Mucosa of descending colon (tissue), 3 donors: Measurements from ENCODE around the gene CXXC4. TPM values are rescaled to one million over a fixed set of nuclear protein-coding genes. Genes with fewer than 3 reads are reported as not detected.

ENCODE experiments used
- ATAC-seq: fragments of 200-7000 bp; cut with Tn5 transposase; one replicate; pipeline ENCODE4 v1.9.1; 2020; ENCODE audit warnings: mild to moderate bottlenecking, moderate library complexity
- DNase-seq, 3 donors: peaks; one replicate each; pipeline ENCODE4 v3.0.0-alpha.2; 2020
- H3K36me3 ChIP-seq: fragments of 200-600 bp; one replicate; pipeline ENCODE4 v1.8.0; 2021; ENCODE audit warnings: low read depth, mild to moderate bottlenecking
- H3K4me1 ChIP-seq: fragments of 200-600 bp; one replicate; pipeline ENCODE4 v1.8.0; 2021; ENCODE audit warnings: low read depth, mild to moderate bottlenecking
- H3K4me3 ChIP-seq: fragments of 200-600 bp; one replicate; pipeline ENCODE4 v1.8.0; 2021; ENCODE audit warnings: mild to moderate bottlenecking
- H3K9me3 ChIP-seq: fragments of 200-600 bp; one replicate; pipeline ENCODE4 v1.8.0; 2021; ENCODE audit warnings: mild to moderate bottlenecking
- intact Hi-C, 2 donors: fragments of 100-400 bp; cut with DNase I in 1 of 2; cut with micrococcal nuclease in 1 of 2; formaldehyde crosslinking; loops; one replicate each; pipeline versions ENCODE4 v1.11.0 to v1.11.1; 2022; cut with DNase I, micrococcal nuclease
- total RNA-seq, 3 donors: library from RNA; stranded (reverse); fragmentation: NEBNext Ultra II Directional in 2 of 3; extraction: Animal tissue kit (Norgen Biotek cat#: 25700) in 2 of 3; gene quantifications; one replicate each; pipeline versions ENCODE4 v1.2.1 to v1.2.4, GENCODE V29; 2021 to 2023
- TF ChIP-seq, protein P1 (sequence below): fragments of 200-600 bp; IDR thresholded peaks from one replicate; pipeline ENCODE4 v1.8.0; 2022; ENCODE audit warnings: antibody characterized with exemption, mild to moderate bottlenecking
- donor health status: DM: no; HTN: no; CAD: no; lungs with moderate emphysema.
- donor health status: DM: no; HTN: no; CAD: no.
- donor health status: DM: no; HTN: yes; CAD: no.

Gene CXXC4
- total RNA-seq, 3 donors from 2014 or later, result 0.96 to 4.2 (median 1.7) TPM

DNA sequence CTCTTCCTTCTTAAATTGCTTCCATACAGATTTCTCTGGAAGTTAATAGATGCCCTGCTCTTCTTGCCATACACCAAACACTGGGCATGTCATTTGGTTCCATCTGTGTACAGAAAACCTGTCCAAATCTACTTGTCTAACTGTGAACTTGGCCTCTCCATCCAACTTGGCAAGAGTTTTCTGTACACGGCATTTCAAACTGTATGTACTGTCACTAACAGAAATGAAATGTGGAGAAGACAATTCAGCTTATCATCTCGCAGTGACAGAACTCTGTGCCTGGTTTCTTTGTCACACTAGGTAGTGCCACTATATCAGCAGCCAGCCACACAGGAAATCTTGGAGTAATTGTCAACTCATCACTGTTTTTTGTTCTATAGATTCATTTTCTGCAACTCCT is 58.2 kb downstream of the CXXC4 start:
- H3K9me3 ChIP-seq, result no peaks in the 10 kb centered on the region
- DNase-seq (no peak), ATAC-seq (no peak)
- no peak overlapping the region for H3K4me3 ChIP-seq
- no peaks in the 10 kb centered on the region for H3K36me3 ChIP-seq
- intact Hi-C loops, result no loop called here
- TF ChIP-seq, protein P1, sequence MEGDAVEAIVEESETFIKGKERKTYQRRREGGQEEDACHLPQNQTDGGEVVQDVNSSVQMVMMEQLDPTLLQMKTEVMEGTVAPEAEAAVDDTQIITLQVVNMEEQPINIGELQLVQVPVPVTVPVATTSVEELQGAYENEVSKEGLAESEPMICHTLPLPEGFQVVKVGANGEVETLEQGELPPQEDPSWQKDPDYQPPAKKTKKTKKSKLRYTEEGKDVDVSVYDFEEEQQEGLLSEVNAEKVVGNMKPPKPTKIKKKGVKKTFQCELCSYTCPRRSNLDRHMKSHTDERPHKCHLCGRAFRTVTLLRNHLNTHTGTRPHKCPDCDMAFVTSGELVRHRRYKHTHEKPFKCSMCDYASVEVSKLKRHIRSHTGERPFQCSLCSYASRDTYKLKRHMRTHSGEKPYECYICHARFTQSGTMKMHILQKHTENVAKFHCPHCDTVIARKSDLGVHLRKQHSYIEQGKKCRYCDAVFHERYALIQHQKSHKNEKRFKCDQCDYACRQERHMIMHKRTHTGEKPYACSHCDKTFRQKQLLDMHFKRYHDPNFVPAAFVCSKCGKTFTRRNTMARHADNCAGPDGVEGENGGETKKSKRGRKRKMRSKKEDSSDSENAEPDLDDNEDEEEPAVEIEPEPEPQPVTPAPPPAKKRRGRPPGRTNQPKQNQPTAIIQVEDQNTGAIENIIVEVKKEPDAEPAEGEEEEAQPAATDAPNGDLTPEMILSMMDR, result no peak
- no peaks in the 10 kb centered on the region for H3K4me1 ChIP-seq

DNA sequence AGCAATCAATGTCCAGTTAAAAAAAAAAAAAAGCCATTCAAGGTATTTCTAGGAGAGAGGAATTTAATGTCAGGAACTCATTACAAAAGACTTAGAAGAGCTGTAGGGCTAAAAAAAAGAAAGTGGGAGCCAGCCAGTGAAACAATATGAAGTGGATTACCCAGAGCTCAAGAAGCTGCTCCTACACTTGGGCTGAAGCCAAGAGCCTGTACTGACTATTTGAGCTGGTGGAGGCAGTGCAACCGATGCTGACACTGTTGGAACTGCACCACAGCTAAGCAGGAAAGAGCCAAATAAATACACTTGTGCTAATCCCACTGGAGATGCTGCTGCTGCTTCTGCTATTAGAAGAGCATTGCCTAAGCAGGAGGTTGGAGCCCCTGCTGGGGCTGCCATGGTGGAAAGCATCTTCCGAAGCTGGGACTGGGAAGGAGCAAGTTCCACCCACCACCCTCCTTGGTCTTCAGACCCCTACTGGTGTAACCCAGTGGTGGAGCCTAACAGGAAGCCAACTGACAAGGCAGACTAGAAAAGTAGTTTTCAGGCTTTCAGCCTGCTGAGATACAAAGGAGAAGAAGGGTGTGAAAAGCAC is 65.4 kb downstream of the CXXC4 start:
- DNase-seq (no peak), ATAC-seq (no peak)
- intact Hi-C loops, result no loop called here
- no peaks in the 10 kb centered on the region for H3K4me1 ChIP-seq
- H3K36me3 ChIP-seq, result no peaks in the 10 kb centered on the region
- H3K9me3 ChIP-seq, result peaks cover 3% of the 10 kb centered on the region
- TF ChIP-seq, protein P1, result no peak
- H3K4me3 ChIP-seq, result no peak overlapping the region

DNA sequence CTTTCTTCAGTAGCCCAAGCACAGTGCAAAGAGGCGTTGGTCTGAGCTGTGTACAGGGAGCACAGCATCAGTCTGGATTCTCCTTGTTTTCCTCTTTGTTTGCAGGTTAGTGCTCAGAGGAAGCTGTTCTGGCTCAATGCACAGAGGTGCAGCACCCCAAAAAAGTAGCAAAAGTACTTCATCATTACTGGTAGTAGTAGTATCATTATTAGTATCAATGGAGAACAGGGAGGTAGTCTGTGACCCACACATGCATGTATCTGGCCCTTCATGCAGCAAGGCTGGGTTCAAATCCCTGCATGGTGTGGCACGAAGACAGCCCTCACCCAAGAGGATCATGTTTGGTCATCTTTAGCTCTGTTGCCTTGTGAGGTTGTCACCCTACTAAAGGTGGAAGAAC is 68.7 kb downstream of the CXXC4 start:
- TF ChIP-seq, protein P1, result no peak
- H3K4me3 ChIP-seq, result no peak overlapping the region
- DNase-seq (no peak), ATAC-seq (no peak)
- intact Hi-C loops, result no loop called here
- peaks cover 3% of the 10 kb centered on the region for H3K9me3 ChIP-seq
- no peaks in the 10 kb centered on the region for H3K36me3 ChIP-seq
- no peaks in the 10 kb centered on the region for H3K4me1 ChIP-seq

DNA sequence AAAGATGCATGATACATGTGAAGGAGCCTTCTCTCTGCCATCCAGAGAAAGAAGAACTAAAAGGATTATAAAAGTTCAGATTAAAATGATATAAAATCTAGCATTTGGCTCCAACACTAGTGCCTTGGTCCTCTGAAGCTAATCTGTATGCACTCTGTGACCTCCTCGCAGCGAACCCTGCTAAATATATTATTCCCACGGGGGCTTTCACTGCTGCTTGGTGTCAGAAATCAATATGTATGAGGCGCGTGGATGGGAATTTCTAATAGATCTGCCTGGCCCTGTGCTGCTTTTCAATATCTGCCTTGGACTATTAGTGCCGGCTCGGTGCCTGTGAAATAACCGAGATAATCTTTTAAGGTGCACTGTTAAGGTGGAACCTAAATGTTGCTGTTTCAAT is 69.7 kb downstream of the CXXC4 start:
- TF ChIP-seq, protein P1, result no peak
- Histone ChIP-seq H3K4me1 (no peaks in the 10 kb centered on the region), H3K4me3 (no peak overlapping the region), H3K36me3 (no peaks in the 10 kb centered on the region), H3K9me3 (peaks cover 3% of the 10 kb centered on the region)
- DNase-seq (peak in 1 of 3 donors; percentile 25), ATAC-seq (peak; percentile 29)
- intact Hi-C loops, result no loop called here

DNA sequence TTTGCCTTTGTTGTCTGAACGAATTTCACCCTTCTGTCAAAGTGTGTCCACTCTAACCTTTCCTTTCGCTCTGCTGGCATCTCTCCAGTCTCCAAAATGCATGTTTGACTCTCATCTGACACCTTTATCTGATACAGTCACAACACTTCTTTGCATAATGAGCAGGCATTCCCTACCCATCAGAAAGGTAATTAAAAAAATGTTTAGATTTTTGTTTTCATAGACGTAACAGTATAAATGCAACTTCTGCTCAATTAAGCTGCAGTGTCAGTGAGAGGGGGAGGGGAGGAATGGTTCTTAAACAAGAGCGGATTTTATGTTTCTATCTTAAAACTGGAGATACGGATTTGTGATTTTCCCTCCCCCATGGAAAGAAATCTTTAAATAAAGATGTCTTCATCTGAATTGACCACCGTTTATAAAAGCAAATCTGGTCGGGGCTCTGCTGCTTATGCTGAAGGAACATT is 70.2 kb downstream of the CXXC4 start:
- peak in 1 of 3 donors; percentile 23 for DNase-seq
- TF ChIP-seq, protein P1, result no peak
- intact Hi-C loops, result no loop called here
- Histone ChIP-seq H3K9me3 (peaks cover 3% of the 10 kb centered on the region), H3K36me3 (no peaks in the 10 kb centered on the region), H3K4me1 (no peaks in the 10 kb centered on the region), H3K4me3 (no peak overlapping the region)
- peak; percentile 17 for ATAC-seq

DNA sequence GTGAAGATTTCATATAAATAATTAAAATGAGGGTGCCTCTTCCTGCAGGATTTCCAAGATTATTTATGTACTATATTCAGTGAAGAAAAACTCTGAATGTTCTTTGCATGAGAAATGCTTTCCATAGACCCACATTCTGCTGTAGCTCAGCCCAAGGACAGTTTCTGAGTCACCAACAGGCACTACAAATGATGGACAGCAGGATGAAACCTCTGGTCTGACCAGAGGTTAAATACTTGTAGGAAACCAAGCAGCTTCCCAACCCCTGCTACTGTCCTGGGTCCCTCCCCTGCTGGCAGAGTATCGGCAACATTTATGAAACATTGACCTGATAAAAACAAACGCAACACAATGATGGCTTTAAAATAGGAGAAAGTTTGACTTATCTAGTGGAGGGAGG is 73.1 kb downstream of the CXXC4 start:
- Histone ChIP-seq H3K4me3 (no peak overlapping the region), H3K9me3 (no peaks in the 10 kb centered on the region), H3K36me3 (no peaks in the 10 kb centered on the region), H3K4me1 (no peaks in the 10 kb centered on the region)
- DNase-seq, result no peak
- TF ChIP-seq, protein P1, result no peak
- no peak for ATAC-seq
- intact Hi-C loops, result no loop called here
